GM18861 (cell line): ENCODE data around the gene RTKN.
"Not testable (repeated sequence)": the region's sequence is repeated elsewhere in the genome, so short reads cannot be mapped to it uniquely, and the experiment has no call there.

Experiments used
- ATAC-seq: cut with Tn5 transposase; IDR thresholded peaks from one replicate; pipeline ENCODE4 v1.9.1; 2021; ENCODE audit not compliant: unreplicated experiment

RTKN gene

DNA sequence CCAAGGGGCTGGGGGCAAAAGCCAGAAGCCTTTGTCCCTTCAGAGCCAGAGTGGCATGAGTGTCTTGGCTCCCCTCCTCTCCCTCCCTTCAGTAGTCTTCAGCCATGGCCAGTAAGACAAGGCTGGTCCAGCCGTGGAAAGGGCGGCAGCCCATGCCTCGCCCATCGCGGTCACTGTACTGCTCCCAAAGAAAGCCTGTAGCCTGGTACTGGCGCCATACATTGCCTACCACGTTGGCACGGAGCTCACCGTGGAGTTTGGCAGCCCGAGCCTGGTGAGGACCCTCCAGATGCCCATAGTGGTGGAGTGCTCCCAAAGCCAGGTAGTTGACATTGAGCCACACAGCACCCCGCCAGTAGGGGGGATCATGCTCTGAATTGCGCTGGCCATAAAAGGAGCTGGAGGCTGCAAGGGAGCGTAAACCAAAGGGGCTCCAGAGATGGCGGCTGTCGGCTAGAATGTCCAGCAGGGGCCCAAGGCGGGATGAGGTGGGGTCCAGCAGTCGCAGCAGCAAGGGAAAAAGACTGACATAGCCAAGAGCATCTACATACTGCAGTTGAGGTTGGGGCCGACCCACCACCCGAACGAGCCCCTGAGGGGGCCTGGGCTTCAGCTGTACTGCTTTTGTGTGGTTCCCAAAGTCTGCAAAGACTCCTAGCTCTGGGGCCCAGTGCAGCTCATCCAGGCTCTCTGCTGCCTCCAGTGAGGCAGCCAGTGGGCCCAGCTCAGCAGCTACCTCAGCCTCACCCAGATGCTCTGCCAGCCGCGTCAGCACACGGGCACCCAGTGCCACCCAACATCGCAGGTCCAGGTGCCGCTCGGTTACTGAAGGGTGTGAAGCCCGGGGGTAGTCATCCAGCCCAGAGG is 19.7 kb upstream of the RTKN start:
- ATAC-seq, result no peak

DNA sequence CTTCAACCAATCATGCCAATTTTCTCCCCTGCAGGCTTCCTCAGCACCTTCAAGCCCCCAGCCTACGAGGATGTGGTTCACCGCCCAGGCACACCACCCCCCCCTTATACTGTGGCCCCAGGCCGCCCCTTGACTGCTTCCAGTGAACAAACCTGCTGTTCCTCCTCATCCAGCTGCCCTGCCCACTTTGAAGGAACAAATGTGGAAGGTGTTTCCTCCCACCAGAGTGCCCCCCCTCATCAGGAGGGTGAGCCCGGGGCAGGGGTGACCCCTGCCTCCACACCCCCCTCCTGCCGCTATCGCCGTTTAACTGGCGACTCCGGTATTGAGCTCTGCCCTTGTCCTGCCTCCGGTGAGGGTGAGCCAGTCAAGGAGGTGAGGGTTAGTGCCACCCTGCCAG is 18.4 kb upstream of the RTKN start:
- not testable (repeated sequence) for ATAC-seq

DNA sequence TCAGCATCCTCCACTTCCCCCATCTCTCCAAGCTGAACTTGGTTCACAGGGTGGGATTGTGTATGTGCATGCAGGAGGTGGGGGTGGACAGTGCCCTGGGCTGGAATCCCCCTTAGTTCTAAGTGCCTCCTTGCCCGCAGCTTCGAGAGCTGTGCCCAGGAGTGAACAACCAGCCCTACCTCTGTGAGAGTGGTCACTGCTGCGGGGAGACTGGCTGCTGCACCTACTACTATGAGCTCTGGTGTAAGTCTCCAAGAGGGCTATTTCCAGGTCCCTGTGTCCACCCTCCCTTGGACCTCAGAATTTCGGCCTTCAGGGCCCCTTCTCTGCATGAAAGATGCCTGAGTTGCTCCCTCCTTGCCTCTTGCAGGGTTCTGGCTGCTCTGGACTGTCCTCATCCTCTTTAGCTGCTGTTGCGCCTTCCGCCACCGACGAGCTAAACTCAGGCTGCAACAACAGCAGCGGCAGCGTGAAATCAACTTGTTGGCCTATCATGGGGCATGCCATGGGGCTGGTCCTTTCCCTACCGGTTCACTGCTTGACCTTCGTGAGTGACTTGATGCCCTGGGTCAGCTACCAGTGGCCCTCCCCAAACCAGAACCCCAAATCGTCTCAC is 17.9 kb upstream of the RTKN start:
- ATAC-seq, result not testable (repeated sequence)

DNA sequence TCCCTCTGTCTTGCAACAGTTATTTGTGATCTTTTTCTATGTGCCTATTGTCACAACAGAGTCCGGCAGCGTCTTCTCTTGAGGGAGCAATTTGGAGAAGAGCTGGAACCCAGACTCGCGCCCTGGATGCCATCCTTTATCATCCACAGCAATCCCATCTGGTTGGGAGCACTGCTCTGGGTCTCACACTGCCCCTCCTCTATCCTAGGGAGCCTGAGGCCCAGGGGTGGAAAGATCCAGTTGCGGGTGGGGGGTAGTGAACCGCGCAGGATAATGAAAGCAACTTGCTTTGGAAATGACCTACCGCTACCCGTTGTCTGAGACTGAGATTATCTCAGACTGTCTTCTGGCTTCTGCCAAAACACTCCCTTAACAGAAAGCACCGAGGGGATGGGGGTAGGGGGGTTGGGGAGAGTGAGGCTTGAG is 17.2 kb upstream of the RTKN start:
- no peak for ATAC-seq

DNA sequence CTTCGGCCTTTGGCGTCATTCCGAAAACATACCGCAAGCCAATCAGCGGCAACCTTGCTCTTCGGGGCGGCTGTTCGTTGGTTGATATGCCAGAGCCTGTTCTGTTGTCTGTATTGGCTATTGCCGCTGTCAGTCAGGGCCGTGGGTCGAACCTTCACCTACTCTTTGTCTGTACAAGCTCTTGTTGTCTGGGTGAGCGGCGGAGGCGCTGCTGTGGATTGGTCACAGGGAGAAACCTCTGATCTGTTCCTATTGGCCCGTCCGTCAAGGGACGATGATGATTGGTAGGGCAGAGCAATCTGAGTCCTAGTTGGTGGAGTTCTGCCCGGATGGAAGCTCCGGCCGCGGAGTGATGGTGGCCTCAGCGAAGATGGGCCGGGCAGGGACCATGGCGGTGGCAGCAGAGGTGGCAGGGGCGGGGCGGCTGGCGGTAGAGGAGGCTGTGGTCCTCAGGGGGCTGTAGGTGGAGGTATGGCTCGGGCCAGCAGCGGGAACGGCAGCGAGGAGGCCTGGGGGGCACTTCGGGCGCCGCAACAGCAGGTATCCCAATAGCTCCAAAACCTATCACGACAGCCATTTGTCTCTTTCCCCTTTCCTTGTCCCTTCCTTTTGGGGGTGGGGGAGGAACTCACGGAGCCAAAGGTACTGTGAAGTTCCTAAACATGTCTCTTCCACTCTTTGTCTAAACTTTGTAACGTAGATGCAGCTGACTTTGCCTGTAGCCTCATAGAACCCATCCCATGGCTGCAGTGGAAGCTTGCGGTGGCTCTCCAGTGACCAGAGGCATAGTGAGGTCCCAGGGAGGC is 16.6 kb upstream of the RTKN start, which contains the start of gene WBP1:
Gene WBP1, plus strand, starts transcription at position 307 of the 806 bp plus-strand sequence. Its CDS starts 165 bp downstream, at position 472.
- peak; percentile 78 for ATAC-seq

DNA sequence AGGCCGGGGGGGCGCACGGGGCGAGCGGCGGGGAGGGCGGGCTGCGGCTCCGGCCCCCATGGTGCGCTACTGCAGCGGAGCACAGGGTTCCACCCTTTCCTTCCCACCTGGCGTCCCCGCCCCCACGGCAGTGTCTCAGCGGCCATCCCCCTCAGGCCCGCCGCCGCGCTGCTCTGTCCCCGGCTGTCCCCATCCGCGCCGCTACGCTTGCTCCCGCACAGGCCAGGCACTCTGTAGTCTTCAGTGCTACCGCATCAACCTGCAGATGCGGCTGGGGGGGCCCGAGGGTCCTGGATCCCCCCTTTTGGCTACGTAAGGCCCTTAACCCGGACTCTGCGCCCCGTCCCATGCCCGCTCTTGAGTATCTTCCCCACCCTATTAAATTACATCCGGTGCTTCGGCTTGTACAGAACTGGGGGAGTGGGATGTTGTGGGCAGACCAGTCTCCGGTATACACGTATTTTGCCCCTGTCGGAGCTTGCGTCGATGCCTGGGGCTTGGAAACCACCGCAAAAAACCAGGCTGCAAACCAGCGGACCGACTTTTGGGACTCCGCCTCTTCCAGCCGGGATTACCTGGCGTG is 15.9 kb upstream of the RTKN start:
- peak; percentile 25 for ATAC-seq

DNA sequence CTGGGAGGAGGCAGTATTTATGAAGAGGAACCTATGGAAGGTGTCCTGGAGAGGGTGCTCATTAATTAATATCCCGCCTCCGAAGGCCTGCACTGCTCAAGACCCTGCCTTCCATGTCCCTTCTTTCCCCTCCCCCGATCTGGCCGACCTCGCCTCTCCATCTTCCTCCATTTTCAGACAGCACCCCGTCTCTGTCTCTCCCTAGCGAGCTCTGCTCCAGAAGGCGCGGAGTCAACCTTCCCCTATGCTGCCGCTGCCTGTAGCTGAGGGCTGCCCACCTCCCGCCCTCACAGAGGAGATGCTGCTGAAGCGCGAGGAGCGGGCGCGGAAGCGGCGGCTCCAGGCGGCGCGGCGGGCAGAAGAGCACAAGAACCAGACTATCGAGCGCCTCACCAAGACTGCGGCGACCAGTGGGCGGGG is 15.4 kb upstream of the RTKN start:
- no peak for ATAC-seq

DNA sequence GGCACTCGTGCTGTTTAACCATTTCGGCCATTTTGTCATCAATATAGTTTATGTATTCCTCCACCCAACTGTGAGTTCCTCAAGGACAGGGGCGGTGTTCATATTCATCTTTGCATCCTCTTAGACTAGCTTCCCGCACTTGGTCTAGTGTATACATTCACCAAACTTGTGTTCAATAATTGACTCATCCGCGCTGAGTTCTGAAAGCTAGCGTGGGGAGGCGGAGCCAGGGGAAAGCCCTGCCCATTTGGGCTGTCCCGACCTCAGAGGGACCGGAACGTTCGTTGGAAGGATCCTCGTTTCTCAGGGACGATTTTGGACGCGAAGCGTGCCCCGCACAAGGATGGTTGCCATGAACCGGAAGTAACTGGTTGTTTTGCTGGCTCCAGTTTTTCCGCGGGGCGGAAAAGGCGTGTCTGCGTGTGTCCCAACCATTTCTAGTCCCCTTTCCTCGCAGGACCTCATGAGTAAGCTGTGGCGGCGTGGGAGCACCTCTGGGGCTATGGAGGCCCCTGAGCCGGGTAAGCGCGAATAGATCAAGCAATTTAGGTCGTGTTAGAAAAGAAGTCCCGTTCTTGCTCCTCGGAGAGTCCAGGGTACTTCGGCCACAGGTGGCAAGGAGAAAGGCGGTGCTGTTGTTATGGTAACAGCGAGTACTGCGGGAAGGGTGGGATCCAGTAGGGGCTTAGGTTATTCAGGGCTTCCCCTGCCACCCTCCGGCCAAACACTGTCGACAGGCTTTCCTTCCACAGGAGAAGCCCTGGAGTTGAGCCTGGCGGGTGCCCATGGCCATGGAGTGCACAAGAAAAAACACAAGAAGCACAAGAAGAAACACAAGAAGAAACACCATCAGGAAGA is 13.1 kb upstream of the RTKN start, which contains the start of gene INO80B:
Gene INO80B, plus strand, starts transcription at position 434 of the 858 bp plus-strand sequence. Its CDS starts 30 bp downstream, at position 464.
- peak; percentile 49 for ATAC-seq

DNA sequence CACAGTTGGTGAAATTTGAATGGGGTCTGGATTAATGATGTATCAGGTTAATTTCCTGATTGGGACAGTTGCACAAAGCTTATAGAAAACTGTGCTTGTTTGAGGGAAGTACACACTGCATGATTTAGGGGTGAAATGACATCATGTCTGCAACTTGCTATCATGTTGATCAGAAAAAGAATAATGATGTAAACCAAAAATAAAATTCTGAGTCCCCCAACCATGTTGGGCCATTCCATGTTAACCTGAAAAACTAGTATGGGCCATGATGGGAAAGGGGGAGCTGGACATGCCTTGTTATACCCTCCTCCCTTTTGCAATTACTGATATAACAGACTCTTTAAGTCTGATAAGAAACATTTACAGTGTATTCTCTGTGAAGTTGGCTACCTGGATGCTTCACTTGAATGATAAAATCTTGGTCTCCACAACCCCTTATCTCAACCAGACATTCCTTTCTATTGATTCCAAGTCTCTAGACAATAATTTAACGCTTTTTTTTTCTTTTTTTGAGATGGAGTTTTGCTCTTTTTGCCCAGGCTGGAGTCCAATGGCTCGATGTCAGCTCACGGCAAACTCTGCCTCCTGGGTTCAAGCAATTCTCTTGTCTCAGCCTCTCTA is 8.9 kb upstream of the RTKN start:
- no peak for ATAC-seq

DNA sequence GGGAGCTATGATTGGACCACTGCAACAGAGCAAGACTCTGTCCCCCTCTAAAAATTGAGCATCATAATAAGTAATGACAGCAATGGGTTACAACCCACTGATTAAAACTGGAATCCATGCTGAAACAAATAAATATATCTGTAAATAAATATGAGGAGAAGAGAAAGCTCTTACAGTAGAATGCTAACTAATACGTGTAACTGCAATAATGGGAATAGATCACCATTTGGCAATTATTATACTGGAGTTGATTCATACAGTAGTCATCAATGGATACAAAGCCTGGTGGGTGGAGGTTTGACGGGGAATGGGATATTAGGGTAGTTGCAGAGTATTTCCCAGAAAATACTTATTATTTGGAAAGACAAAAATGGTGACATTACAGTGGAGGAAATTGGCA is 7.0 kb upstream of the RTKN start:
- no peak for ATAC-seq

DNA sequence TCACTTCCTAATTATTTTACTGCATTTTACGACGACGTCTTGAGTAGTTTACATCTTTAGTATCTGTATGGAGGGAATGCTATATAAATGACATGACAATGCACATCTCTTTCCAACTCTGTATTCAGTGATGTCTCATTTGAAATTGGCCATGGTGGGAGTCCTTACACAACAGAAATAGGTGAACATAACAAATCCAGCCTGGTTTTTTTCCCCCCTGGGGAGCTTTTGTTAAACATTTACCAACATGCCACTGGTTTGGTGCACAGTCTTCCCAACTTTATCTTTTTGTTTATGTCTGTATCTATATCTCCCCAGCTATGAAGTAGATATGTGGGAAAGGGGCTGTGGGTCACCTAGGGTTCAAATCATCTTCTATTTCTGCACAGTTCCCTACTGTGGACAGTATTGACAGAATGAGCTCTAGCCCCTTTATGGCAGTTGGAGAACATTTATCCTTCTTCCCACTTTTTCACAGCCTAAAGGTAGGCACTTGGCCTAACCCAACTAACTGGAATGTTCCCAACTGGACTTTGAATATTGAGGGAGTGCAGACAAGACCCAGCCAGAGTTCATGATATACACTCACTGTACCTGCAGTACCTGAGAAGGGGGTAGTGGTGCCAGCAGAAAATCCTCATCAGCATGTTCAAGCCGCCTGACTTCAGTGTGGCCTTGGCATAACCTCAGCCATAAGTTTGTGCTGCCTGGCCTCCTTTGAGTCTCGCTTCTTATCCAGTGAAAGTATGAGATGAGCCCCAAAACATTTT is 5.7 kb upstream of the RTKN start:
- no peak for ATAC-seq

DNA sequence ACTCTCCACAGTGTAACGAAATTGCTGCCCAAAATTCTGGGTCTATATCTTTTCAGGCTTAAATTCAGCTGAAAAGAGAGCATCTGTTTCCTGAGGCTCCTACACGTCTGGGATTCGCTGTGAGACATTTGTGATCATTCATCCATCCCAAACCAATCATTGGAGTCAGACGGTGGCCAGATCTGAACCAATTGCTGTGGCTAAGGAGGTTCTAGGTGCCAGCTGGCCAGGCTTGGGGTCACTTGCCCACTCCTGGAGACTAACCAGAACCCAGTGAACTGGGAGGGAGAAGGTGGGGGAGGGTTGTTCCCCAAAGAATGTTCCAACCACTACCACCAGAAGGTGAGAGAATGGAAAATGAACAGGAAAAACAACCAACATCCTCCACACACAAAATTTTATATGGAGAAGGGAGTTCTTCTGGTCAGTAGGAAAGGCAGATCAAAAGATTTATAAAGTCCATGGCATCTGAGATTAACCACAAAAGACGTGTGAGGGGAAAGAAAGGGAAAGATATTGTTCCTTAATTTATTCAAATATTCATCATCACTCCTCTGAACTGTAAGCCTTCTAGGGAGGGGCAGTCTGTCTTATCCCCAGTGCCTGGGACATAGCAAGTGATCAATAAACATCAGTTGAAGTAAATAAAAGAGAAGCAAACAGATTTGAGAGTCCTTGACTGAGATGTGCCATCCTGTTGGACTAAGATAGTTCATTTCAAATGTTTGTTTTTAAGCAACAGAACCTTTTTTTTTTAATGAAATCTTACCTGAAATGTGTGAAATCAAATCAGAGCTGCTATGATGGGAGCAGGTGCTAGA is 3.0 kb upstream of the RTKN start:
- no peak for ATAC-seq

DNA sequence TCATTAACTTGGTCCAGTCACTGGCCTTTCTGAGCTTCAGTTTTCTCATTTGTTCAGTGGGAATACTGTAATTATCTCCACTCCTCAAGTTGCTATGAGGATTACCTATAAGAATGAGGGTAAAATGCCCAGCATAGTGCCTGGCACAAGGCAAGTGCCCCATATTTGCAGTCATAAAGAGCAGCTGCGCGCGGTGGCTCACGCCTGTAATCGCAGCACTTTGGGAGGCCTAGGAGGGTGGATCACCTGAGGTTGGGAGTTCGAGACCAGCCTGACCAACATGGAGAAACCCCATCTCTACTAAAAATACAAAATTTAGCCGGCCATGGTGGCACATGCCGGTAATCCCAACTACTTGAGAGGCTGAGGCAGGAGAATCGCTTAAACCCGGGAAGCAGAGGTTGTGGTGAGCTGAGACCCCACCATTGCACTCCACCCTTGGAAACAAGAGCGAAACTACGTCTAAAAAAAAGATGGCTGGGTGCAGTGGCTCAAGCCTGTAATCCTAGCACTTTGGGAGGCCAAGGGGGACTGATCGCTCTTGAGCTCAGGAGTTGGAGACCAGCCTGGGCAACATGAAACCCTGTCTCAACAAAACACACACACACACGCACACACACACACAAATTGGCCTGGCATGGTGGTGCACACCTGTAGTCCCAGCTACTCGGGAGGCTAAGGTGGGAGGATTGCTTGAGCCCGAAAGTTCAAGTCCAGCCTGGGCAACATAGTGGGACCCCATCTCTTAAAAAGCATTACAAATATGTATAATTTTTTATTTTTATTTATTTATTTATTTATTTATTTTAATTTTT is 953 bp upstream of the RTKN start:
- not testable (repeated sequence) for ATAC-seq

DNA sequence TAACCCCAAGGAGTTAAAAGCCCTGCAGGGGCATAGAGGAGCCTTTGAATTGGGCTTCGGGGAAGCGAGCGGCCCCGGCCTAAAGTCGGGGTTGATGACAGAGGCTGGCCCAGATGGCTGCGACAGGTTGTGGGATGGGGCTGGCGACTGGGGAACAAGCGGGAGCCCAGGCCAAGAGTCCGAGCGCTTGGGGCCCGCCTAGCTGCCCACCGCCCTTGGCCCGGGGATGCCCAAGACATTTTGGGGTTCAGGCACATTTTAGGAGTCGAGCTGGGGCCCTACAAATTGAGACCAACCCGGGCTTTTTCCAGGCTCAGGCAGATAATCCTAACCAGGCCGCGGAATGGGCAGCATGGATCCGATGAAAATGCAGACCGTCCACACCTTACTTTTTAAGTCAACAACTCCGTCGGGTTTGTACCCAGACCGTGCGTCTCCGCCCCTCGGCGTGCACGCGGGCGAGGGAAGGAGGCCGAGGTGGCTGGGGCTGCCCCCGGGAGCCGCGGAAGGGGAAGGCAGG is 507 bp downstream of the RTKN start:
- no peak for ATAC-seq

DNA sequence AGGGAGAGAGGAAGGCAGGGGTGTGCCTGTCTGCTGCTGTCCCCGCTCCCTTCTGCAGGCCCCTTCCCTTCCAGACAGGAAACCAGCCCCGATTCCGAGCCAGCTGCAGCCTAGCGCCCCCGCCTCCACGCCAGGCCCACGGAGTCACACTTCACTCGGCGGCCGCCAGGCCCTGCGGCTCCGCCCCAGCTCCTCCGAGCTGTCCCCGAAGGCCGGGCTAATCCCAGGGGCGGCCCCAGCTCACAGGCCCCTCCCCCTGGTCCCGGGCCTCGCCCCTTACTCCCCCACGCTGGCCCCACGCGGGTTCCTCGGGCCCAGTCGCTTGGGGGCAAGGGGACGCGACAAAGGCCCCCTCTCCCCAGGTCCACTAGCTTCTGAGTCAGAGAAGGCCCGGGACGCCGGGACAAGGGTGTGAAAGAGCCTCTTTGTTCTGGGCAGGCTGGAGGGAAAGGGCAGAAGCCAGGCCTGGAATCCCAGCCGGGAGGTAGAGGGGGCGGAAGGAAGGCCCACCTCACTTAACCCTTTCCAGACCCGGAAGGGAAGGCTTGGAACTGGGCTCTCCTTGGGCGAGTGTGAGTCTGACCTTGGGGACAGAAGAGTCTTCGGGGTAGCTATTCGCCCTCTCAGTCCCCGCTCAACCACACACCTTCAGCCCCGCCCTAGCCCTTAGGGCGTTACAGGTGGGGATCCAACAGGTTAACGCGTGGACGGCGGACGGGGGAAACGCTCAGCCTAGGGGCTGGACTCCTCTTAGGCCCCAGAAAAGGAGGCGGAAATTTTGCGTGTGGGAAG is 1.2 kb downstream of the RTKN start:
- ATAC-seq, result peak; percentile 80

DNA sequence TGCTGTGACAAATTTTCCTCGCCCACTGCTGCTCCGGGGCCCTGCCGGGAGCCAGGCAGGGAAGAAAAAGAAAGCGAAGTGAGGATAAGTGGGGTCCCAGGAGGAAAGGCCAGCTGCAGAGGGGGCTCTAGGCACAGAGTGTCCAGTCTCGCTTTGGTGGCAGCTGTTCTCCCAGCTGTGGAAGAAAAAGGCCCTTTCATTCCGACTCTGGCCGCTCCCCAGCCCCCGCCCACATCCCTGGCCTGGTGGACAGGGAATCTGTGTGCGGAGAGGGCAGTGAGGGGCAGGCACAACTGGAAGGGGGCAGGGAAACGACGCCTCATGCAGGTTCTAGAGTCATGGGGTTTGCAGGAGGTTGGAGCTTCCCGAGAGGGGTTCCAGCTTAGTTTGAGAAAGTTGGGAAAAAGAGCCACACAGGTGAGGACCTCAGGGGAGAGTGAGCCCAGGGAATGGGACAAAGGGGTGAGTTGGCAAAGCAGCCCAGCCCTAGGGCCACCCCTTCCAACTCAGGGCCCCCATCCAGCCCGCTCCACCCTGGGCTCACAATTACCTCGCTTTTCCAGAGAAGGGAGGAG is 1.8 kb downstream of the RTKN start:
- no peak for ATAC-seq
